ENCODE results near the gene REC114.
"Not testable (repeated sequence)": the region's sequence is repeated elsewhere in the genome, so short reads cannot be mapped to it uniquely, and the experiment has no call there.

REC114 gene

GRCh38 chr15:73403171-73403570, 39.8 kb upstream of the REC114 start:
- DNase-seq (ENCODE audit: low read depth): no peak
- H3K4me3 ChIP-seq (replicated peaks; ENCODE audit: low read depth, low read length): no peak overlapping the region
- no peak for TF ChIP-seq CTCF (IDR thresholded peaks at IDR 0.05; ENCODE audit: low read length, missing control alignments)

- DNase-seq (ENCODE audit: low read depth): no peak
- no peak for TF ChIP-seq CTCF (IDR thresholded peaks at IDR 0.05; ENCODE audit: low read length, missing control alignments)
- no peak overlapping the region for H3K4me3 ChIP-seq (replicated peaks; ENCODE audit: low read depth, low read length)
Observed at GRCh38 chr15:73414876-73415275, 28.1 kb upstream of the REC114 start.

GRCh38 chr15:73424506-73424905, 18.5 kb upstream of the REC114 start:
- no peak overlapping the region for H3K4me3 ChIP-seq (replicated peaks; ENCODE audit: low read depth, low read length)
- no peak for TF ChIP-seq CTCF (IDR thresholded peaks at IDR 0.05; ENCODE audit: low read length, missing control alignments)
- no peak for DNase-seq (ENCODE audit: low read depth)

- TF ChIP-seq CTCF (IDR thresholded peaks at IDR 0.05; ENCODE audit: low read length, missing control alignments): no peak
- H3K4me3 ChIP-seq (replicated peaks; ENCODE audit: low read depth, low read length): no peak overlapping the region
- no peak for DNase-seq (ENCODE audit: low read depth)
Observed at GRCh38 chr15:73425510-73425909, 17.5 kb upstream of the REC114 start.

- DNase-seq (ENCODE audit: low read depth): no peak
- TF ChIP-seq CTCF (IDR thresholded peaks at IDR 0.05; ENCODE audit: low read length, missing control alignments): no peak
- H3K4me3 ChIP-seq (replicated peaks; ENCODE audit: low read depth, low read length): no peak overlapping the region
Observed at GRCh38 chr15:73426323-73426994, 16.5 kb upstream of the REC114 start.

- not testable (repeated sequence) for H3K4me3 ChIP-seq (replicated peaks; ENCODE audit: low read depth, low read length); DNase-seq (ENCODE audit: low read depth)
Observed at GRCh38 chr15:73431329-73431728, 11.6 kb upstream of the REC114 start.

- TF ChIP-seq CTCF (IDR thresholded peaks at IDR 0.05; ENCODE audit: low read length, missing control alignments): no peak
- DNase-seq (ENCODE audit: low read depth): no peak
- H3K4me3 ChIP-seq (replicated peaks; ENCODE audit: low read depth, low read length): no peak overlapping the region
Observed at GRCh38 chr15:73433873-73434272, 9.1 kb upstream of the REC114 start.
